ENCODE data around the gene ABCB4.
"Not testable (repeated sequence)": the region's sequence is repeated elsewhere in the genome, so short reads cannot be mapped to it uniquely, and the experiment has no call there.

The ABCB4 gene

GRCh38 chr7:87476179-87476557 lies 688 bp upstream of the ABCB4 start:
- no peak for DNase-seq (ENCODE audit: low read depth in 2 of 2)

DNA sequence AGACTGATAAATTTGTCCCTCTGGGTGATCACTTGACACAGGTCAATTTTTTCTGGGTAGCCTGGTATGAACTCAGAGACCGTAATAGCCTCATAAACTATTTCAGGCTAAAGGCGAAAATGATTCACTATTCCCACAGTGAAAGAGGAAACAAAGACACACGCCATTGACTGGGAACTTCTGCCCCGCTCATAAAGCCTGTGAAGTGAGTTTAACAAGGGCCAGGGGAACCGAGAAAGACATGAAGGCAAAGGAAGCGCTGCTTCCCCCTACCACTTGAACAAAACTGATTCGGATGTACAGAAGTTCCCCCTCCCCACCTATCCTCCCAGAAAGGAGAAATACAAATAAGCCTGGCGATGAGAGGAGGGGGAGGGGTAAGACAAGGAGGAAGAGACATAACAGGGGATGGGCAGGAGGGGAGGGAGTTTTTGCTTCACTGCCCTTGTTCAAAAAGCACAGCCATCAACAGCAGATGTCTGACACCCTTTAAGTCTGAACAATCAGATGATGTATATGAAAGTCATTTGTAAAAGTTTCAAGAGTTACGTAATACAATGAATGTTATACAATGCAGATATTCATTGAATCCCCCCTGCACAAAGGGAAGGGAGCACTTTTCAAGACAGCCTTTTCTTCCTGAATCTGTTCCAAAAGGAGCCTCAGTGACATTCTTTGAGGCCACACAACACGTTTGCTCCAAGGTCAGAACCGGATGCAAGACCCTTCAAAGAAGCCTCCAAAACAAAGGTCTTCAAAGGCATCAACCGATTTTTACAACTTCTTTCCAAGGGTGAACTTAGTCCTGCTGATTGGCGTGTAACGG lies 734 bp downstream of the ABCB4 start:
- DNase-seq (ENCODE audit: low read depth in 2 of 2) = no peak

GRCh38 chr7:87473986-87474385 lies 1.5 kb downstream of the ABCB4 start:
- DNase-seq (ENCODE audit: low read depth in 2 of 2) = no peak

GRCh38 chr7:87473192-87473591 lies 2.3 kb downstream of the ABCB4 start:
- DNase-seq (ENCODE audit: low read depth in 2 of 2) = no peak

GRCh38 chr7:87471473-87471872 lies 4.0 kb downstream of the ABCB4 start:
- no peak for DNase-seq (ENCODE audit: low read depth in 2 of 2)

DNA sequence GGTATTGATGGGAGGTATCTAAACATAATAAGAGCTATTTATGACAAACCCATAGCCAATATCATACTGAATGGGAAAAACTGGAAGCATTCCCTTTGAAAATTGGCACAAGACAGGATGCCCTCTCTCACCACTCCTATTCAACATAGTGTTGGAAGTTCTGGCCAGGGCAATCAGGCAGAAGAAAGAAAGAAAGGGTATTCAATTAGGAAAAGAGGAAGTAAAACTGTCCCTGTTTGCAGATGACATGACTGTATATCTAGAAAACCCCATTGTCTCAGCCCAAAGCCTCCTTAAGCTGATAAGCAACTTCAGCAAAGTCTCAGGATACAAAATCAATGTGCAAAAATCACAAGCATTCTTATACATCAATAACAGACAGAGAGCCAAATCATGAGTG lies 6.3 kb downstream of the ABCB4 start:
- not testable (repeated sequence) for DNase-seq (ENCODE audit: low read depth in 2 of 2)

- not testable (repeated sequence) for DNase-seq (ENCODE audit: low read depth in 2 of 2)
Observed at GRCh38 chr7:87465534-87465880, 10.0 kb downstream of the ABCB4 start.

- DNase-seq (ENCODE audit: low read depth in 2 of 2) = not testable (repeated sequence)
Observed at GRCh38 chr7:87464830-87465533, 10.5 kb downstream of the ABCB4 start.

GRCh38 chr7:87463982-87464381 lies 11.5 kb downstream of the ABCB4 start:
- no peak for DNase-seq (ENCODE audit: low read depth in 2 of 2)

GRCh38 chr7:87460444-87460843 lies 15.0 kb downstream of the ABCB4 start:
- DNase-seq (ENCODE audit: low read depth in 2 of 2) = not testable (repeated sequence)

GRCh38 chr7:87459941-87460340 lies 15.5 kb downstream of the ABCB4 start:
- no peak for DNase-seq (ENCODE audit: low read depth in 2 of 2)

GRCh38 chr7:87458148-87458547 lies 17.3 kb downstream of the ABCB4 start:
- DNase-seq (ENCODE audit: low read depth in 2 of 2) = no peak

DNA sequence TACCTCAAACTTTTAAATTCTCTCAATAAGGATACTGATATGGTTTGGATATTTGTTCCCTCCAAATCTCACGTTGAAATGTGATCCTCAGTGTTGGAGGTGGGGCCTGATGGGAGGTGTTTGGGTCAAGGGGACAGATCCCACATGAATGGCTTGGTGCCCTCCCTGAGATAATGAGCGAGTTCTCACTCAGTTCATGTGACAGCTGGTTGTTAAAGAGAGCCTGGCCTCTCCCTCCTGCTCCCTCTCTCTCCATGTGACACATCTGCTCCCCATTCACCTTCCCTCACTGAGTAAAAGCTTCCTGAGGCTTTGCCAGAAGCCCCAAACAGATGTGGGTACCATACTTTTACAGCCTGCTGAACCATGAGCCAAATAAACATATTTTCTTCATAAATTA lies 19.2 kb downstream of the ABCB4 start:
- no peak for DNase-seq (ENCODE audit: low read depth in 2 of 2)

GRCh38 chr7:87452279-87452678 lies 23.2 kb downstream of the ABCB4 start:
- DNase-seq (ENCODE audit: low read depth in 2 of 2) = no peak

DNA sequence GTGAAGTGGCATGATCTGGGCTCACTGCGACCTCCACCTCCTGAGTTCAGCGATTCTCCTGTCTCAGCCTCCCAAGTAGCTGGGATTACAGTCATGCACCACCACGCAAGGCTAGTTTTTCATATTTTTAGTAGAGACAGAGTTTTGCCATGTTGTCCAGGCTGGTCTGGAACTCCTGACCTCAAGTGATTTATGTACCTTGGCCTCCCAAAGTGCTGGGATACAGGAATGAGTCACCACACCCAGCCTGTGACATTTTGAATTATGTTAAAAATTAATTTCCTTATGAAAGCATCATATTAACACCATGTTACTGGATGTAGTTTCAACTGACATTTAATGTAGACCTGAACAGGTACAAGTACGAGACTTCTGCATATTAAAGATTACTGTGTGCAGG lies 24.3 kb downstream of the ABCB4 start:
- no peak for DNase-seq (ENCODE audit: low read depth in 2 of 2)

GRCh38 chr7:87450706-87451105 lies 24.8 kb downstream of the ABCB4 start:
- DNase-seq (ENCODE audit: low read depth in 2 of 2) = no peak

- DNase-seq (ENCODE audit: low read depth in 2 of 2) = no peak
Observed at GRCh38 chr7:87448388-87448787, 27.1 kb downstream of the ABCB4 start.

DNA sequence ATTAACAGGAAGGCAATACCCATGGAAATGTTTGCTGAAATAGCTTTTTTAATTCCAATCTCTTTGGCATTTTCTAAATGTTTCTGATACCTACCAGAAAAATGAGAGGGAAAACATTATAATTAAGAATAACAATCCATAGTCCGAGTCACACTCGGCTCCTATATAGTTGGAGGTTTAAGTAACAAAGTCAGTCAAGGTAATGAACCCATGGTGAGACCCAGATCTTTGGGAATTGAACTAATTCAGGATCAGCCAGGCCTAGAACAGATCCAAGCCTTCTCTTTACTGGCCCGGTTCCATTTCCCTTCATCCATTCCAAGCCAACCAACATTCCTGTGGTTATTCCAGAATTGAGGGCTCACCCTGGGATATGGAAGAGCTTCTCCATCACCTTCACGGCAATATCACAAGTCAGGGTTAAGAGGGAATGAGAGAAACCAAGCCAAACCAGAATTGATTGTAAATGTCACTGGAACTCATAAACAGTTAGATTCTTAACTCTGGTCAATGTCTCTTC lies 28.3 kb downstream of the ABCB4 start:
- DNase-seq (ENCODE audit: low read depth in 2 of 2) = no peak

DNA sequence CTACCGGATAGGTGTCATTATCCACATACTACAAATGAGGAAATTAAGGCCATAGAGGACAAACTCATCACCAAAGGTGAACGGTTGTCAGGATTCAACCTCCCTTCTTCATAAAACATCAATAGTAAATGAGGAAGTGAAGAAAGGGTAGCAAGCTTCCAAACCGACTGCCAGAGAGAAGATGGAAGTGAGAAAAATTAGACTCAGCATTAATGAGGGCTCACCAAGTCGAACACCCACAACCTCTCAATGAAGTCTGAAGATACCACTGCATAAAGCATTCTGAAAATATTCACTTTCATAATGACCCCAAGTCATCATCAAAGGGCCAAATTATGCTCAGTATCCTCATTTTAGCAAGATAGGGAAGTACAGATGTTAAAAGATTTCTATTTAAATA lies 29.6 kb downstream of the ABCB4 start:
- no peak for DNase-seq (ENCODE audit: low read depth in 2 of 2)

DNA sequence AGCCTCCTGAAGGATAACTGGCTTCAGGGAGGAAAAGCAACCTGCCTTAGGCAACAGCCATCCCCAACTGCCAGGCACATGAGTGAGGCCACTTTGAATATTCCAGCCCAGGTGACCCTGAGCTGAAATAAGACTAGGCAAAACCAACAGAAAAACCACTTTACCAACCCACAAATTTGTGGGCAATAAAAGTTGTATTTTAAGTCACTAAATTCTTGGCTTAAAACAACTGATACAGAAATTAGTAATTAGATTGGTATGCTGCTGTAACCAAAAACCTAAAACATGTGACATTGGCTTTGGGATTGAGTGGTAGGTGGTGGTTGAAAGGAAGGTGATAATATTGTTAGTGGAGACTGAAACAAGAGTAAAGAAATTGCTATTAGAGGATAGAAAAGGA lies 39.9 kb downstream of the ABCB4 start:
- no peak for DNase-seq (ENCODE audit: low read depth in 2 of 2)

GRCh38 chr7:87432536-87432935 lies 42.9 kb downstream of the ABCB4 start:
- DNase-seq (ENCODE audit: low read depth in 2 of 2) = no peak

GRCh38 chr7:87427288-87427687 lies 48.2 kb downstream of the ABCB4 start:
- no peak for DNase-seq (ENCODE audit: low read depth in 2 of 2)

DNA sequence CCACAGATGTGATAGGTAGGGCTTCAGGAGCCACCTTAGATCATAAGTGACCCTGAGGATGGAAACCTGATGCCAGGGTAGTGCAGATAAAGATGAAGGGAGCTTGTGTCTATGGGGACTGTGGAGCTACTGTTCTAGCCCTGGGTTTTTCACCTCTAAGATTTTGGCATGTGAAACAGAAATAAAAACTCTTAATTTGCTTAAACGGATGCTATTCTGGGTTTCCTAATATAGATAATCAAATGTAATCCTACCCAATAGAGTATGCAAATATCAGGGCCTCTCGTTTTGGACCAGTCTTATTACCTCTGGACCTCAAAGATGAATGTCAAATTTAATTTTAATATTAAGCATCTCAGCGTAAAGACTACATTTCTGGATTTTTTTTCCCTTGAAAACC lies 49.3 kb downstream of the ABCB4 start:
- DNase-seq (ENCODE audit: low read depth in 2 of 2) = no peak
